Activated T-cell treated with anti-CD3 and anti-CD28 coated beads for 24 hours (primary cell): ENCODE results near the gene MX1.

Source experiments
- DNase-seq: peaks from one replicate; pipeline ENCODE4 v3.0.0-alpha.2; 2020; ENCODE audit warnings: low read depth

MX1 gene

DNA sequence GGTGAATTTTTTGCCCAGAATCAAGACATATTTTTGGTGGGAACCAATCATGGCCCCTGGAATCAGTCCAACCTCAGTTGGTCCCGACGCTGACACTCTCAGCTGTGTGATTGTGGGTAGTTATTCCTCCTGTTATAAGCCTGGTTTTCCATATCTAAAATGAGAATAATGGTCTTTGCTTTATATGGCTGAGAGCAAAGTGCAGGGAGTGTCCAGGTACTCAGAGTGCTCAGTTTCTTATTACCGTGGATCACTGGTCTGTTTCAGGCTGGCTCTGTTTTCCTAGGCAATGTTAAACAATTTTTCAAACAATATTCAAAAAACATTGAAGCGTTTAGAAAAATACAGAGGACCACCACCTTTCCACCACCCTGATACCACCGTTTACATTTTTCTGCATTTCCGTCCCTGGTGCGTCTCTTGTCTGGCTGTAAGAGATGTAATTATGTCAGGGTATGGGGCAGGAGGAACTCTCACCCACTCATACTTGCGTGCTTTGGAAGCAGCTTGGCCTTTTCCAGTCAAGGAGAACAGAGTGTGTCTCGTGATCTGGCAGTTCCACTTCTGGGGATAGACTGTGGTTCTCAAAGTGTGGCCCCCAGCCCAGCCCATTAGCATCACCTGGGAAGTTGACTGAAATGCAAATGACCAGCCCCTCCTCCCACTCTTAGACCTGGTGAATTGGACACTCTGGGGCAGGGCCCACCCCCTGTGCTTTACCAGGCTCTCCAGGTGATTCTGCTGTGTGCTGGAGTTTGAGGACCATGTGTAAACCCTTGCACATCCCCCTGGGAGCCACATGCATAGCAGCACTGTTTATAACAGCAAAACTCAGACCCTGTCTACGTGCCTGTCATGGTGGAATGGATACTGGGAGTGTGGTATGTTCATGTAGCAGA lies 6.8 kb downstream of the MX1 start:
- DNase-seq: no peak

GRCh38 chr21:41433566-41433965 lies 7.5 kb downstream of the MX1 start:
- no peak for DNase-seq

DNA sequence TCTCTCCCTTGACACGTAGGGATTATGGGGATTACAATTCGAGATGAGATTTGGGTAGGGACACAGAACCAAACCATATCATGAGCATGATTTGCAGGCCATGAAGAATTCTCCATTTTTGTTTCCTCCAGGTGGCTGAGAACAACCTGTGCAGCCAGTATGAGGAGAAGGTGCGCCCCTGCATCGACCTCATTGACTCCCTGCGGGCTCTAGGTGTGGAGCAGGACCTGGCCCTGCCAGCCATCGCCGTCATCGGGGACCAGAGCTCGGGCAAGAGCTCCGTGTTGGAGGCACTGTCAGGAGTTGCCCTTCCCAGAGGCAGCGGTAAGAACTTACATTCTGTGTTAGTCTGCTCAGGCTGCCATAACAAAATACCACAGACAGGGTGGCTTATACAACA lies 9.7 kb downstream of the MX1 start:
- no peak for DNase-seq

GRCh38 chr21:41437729-41438128 lies 11.7 kb downstream of the MX1 start:
- no peak for DNase-seq

GRCh38 chr21:41438425-41439113 lies 12.5 kb downstream of the MX1 start:
- DNase-seq: no peak

DNA sequence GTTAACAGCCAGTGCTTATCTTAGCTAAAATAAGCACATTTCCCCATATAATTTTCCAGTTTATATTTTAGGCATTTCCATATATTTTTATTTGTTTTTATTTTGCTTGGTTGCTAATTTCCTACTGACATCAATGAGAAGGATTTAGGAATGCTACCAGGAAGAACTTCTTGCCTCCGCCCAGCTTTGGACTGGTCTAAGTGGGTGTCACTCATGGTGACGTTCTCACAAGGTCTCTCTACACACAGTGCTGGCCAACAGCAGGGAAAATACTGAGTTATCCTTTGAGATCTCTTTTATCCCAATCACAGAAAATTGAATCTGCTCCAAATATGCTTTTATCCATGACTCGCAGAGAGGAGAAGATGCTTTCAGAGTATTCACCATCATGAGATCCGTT lies 13.2 kb downstream of the MX1 start:
- DNase-seq: no peak

DNA sequence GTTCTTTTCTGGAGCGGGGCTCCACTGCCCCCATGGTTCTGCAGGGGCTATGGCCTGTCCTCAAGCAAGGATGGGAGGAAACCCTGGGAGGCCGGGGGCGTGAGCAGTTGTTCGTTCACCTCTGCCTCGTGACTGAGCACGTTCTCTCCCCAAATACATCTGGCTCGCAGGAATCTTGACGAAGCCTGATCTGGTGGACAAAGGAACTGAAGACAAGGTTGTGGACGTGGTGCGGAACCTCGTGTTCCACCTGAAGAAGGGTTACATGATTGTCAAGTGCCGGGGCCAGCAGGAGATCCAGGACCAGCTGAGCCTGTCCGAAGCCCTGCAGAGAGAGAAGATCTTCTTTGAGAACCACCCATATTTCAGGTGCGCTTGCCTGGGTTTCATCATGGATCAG lies 15.5 kb downstream of the MX1 start:
- no peak for DNase-seq

DNA sequence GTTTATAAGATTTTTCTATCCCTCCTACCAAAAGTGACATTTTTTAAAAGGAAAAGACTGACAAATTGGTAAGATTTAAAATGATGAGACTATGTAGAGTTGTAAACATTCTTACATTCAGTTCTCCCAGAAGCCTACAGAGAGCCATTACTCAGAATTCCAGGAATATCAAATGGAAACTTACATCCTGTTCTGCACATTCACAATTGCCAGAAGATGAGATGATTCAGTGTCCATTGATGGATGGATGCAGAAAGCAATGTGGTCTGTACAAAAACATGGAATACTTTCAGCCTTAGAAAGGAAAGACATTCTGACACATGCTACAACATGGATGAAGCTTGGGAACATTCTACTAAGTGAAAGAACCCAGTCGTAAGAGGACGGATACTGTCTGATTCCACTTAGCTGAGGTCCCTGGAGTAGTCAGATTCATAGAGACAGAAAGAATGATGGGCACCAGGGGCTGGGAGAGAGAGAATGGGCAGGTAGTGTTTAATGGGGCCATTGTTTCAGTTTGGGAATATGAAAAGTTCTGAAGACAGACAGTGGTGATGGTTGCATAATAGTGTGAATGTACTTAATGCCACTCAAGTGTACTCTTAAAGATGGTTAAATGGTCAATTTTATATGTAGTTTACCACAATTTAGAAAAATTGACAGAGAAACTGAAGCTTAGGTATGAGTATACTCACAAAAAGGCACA lies 16.6 kb downstream of the MX1 start:
- DNase-seq: no peak

DNA sequence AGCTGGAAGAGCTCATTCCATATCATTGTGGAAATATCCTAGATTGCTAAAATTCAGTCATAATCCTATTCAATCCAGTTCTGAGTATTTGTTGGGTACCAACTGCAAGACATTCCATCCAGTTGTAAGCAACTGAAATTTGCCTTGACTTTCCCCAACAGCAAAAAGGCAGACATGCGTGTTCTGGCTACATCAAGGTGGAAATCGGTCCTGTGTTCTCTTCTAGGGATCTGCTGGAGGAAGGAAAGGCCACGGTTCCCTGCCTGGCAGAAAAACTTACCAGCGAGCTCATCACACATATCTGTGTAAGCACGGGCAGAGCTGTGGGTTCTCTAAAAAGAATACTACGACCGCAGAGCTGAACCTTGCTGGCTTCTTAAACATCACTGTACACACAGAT lies 17.5 kb downstream of the MX1 start:
- no peak for DNase-seq

DNA sequence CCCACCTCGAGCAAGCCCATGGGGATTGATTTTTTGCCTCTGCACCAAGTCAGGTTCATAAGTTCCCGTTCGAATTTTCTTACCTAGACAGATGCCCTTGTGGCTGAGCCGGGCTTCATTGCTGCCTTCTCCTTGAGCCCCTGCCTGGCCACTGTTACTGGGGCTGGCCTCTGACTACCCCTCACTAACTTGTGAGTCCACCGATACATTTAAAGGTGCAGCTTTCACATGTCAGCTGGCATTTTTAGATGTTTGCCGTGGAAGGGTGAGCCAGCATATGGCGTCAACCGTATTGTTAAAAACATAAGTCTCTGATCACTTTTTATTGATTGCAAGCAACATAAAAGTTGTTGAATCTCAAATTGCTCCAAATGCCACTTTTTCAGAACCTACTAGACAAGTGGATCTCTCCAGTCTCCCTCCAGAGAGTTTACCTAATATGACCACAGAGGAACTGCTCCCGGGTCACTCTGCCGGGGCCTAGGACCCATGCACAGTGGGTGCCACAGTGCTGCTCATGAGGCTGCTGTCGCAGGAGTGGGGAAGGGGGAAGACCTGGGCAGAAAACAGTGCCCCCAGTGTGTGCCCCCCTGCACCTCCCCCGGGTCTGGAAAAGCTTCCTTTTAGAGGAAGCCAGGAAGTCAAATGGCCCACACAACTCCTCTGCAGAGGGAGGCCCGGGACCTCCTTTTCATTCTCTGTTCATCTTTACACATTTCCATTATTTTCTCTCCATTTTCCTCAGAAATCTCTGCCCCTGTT lies 18.8 kb downstream of the MX1 start:
- no peak for DNase-seq

DNA sequence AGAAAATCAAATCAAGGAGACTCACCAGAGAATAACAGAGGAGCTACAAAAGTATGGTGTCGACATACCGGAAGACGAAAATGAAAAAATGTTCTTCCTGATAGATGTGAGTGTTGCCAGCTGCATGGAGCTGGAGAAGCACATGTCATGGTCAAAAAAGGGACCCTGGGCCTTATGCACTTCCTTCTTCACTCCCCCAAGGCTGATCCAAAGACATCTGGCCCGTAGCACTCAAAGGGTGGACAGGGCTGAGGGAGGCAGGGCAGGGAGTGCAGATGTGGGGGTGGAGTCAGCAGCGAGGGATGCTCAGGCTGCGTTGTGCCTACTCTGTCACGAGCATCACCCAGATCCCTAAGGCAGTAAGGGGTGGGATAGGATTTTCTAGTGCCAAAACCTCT lies 19.4 kb downstream of the MX1 start:
- DNase-seq: no peak

- DNase-seq: no peak
Measured at GRCh38 chr21:41446586-41446985, 20.5 kb downstream of the MX1 start.

- DNase-seq: no peak
Measured at GRCh38 chr21:41447356-41447755, 21.3 kb downstream of the MX1 start.

DNA sequence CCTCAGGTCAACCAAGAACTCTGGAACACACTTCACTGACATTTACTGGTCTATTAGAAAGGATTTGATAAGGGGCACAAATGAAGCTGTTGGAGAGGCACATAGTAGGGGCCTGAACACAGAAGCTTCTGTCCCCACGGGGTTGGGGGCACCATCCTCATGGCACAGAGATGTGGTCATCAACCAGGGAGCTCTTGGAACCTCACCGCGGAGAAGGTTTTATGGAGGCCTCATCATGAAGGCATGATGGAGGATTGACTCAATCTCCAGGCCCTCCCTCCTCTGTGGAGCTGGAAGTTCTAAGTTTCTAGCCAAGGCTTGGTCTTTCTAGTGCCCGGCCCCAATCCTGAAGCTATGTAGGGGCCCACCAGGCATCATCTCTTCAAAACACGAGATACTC lies 23.6 kb downstream of the MX1 start:
- DNase-seq: no peak

DNA sequence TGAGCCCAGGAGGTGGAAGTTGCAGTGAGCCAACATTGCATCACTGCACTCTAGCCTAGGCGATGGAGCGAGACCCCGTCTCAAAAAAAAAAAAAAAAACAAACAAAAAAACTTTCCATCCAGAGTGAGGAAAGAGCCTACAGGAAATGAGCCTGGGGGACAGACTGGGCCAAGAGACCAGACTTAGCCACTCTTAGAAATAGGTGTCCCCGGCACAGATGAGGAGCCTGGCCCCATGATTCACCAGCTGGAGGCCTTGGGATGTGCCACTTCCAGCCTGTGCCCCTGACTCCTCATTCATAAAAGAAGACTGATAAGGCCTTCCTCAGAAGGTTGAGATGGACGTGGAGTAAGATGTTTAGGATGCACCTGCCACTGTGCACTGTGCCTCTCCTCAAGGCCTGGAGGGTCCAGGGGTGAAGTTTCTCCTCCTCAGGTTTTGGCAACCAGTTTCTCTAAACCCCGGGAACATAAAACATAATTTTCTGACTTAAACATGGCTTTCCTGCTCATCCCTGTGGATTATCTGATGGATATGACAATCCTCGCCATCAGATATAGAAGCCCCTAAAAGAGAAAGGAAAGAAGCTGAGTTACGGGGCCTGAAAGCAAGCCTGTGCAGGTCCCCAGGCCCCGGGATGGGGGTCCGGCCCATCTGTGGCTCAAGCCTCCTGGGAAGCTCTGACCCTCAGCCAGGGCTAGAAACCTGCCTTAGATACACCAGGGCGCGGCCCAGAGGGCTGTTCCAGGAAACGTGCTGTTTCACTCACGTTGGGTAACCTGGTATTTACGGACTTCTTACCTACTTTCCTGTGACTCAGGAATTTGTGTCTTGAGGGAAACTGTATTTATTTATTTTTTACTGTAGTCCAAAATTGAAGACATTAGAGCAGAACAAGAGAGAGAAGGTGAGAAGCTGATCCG lies 26.0 kb downstream of the MX1 start:
- DNase-seq: no peak

- no peak for DNase-seq
Measured at GRCh38 chr21:41453198-41453597, 27.2 kb downstream of the MX1 start.

- DNase-seq: no peak
Measured at GRCh38 chr21:41453761-41454160, 27.7 kb downstream of the MX1 start.

- no peak for DNase-seq
Measured at GRCh38 chr21:41458121-41458520, 32.1 kb downstream of the MX1 start.

DNA sequence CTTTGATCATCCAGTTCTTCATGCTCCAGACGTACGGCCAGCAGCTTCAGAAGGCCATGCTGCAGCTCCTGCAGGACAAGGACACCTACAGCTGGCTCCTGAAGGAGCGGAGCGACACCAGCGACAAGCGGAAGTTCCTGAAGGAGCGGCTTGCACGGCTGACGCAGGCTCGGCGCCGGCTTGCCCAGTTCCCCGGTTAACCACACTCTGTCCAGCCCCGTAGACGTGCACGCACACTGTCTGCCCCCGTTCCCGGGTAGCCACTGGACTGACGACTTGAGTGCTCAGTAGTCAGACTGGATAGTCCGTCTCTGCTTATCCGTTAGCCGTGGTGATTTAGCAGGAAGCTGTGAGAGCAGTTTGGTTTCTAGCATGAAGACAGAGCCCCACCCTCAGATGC lies 32.5 kb downstream of the MX1 start:
- no peak for DNase-seq

DNA sequence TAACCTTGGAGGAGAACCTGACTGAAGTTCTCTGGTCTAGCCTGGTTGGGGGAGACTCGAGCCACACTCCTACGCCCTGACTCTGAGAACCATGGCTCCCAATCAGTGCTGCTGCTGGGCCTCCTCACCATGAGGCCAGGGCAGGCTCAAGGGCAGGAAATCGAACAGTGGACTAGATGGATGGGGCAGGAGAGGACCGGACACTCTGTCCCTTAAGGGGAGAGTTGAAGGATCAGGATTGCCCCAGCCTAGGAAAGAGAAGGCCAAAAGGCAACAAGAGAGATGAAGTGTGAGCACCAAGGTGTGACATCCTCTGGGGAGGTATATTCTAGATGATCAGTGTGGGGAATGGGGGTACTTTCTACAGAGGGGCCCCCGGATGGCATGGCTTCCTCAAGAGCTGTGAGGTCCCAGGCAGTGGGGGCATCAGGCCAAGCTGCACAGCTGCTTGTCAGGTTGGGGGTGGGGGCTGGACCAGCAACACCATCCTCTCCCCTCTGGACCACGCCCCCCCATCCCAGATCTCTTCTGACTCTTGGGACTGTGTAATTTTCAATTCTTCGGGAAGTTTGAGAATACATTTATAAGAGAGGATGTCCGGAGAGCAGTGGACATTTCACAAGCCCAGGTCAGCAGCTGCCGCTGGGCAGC lies 34.0 kb downstream of the MX1 start:
- DNase-seq: no peak
